ENCODE data around the gene NFE2. TPM values are rescaled to one million over a fixed set of nuclear protein-coding genes. Genes with fewer than 3 reads are reported as not detected.
"Not testable (repeated sequence)": the region's sequence is repeated elsewhere in the genome, so short reads cannot be mapped to it uniquely, and the experiment has no call there.

NFE2 gene
- total RNA-seq, 1 donor, result 9.4 TPM

DNA sequence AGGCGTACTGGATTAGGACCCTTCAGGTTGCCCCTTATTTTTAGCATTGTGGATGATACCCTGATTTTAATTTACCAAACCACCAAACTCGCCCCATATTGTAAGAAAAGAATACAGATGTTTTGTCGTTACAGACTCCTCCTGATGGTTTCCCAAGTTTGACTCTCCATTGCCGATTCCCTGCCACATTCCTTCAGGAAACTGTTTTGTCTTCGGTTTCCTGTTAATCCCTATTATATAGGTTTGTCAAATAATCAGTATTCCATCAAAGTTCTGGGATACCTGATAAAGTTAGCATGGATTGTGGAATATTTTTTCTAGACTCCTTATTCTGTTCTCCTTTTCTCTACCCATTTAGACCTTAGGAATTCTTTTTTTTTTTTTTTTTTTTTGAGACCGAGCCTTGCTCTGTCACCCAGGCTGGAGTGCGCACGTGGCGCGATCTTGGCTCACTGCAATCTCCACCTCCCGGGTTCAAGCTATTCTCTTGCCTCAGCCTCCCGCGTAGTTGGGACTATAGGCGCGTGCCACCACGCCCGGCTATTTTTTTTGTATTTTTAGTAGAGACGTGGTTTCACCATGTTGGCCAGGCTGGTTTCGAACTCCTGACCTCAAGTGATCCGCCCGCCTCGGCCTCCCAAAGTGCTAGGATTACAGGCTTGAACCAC, 24.8 kb upstream of the NFE2 start:
- Histone ChIP-seq H3K4me3 (ENCODE audit: low read length) (peak overlapping the region; percentile 96), H3K4me1 (ENCODE audit: insufficient read depth, low read length) (peaks cover 66% of the 10 kb centered on the region)
- H3K27me3 ChIP-seq (ENCODE audit: insufficient read depth, low read length); H3K9me3 ChIP-seq (ENCODE audit: low read depth, low read length): not testable (repeated sequence)

GRCh38 chr12:54324617-54325441, 24.0 kb upstream of the NFE2 start, which contains the start of gene COPZ1:
TSS of gene COPZ1 (plus strand) at chr12:54325131. CDS start at chr12:54325164, 33 bp downstream.
- Histone ChIP-seq H3K4me3 (ENCODE audit: low read length) (peak within 1 kb of the TSS; percentile 96), H3K27me3 (ENCODE audit: insufficient read depth, low read length) (no peaks in the 10 kb centered on the region), H3K4me1 (ENCODE audit: insufficient read depth, low read length) (peaks cover 59% of the 10 kb centered on the region), H3K9me3 (ENCODE audit: low read depth, low read length) (no peaks in the 10 kb centered on the region)

GRCh38 chr12:54321363-54321762, 20.5 kb upstream of the NFE2 start:
- H3K9me3 ChIP-seq (ENCODE audit: low read depth, low read length), result no peaks in the 10 kb centered on the region
- no peaks in the 10 kb centered on the region for H3K27me3 ChIP-seq (ENCODE audit: insufficient read depth, low read length)
- no peak overlapping the region for H3K4me3 ChIP-seq (ENCODE audit: low read length)
- peaks cover 43% of the 10 kb centered on the region for H3K4me1 ChIP-seq (ENCODE audit: insufficient read depth, low read length)

DNA sequence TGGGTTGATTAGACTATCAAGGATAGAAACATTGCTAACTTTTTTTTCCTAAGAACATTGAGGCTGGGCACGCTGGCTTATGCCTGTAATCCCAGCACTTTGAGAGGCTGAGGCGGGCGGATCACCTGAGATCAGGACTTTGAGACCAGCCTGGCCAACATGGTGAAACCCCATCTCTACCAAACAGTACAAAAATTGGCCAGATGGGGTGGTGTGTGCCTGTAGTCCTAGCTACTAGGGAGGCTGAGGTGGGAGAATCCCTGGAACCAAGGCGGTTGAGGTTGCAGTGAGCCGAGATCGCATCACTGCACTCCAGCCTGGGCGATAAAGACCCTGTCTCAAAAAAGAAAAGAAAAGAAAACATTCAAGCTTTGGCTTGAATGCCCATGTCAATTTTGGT, 11.5 kb upstream of the NFE2 start:
- H3K27me3 ChIP-seq (ENCODE audit: insufficient read depth, low read length); H3K9me3 ChIP-seq (ENCODE audit: low read depth, low read length); H3K4me3 ChIP-seq (ENCODE audit: low read length): not testable (repeated sequence)
- H3K4me1 ChIP-seq (ENCODE audit: insufficient read depth, low read length), result peaks cover 36% of the 10 kb centered on the region

DNA sequence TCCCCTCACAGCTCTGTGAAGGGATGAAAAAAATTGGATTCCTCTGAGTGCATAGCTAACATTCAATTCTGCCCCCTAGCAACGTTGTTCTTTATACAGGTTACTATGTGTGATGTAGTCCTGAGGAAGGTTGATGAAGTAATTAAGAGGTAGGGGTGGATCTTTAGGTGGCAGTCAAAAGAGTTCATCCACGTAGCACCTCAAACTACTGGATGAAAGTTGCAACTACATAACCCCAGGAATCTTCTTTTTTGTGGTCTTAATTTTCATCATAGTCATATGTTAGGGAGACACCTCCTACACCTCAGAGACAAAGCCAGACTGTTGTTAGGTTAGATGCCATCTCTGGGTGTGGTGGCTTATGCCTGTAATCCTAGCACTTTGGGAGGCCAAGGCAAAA, 10.2 kb upstream of the NFE2 start:
- H3K27me3 ChIP-seq (ENCODE audit: insufficient read depth, low read length), result no peaks in the 10 kb centered on the region
- peaks cover 40% of the 10 kb centered on the region for H3K4me1 ChIP-seq (ENCODE audit: insufficient read depth, low read length)
- no peaks in the 10 kb centered on the region for H3K9me3 ChIP-seq (ENCODE audit: low read depth, low read length)
- no peak overlapping the region for H3K4me3 ChIP-seq (ENCODE audit: low read length)

DNA sequence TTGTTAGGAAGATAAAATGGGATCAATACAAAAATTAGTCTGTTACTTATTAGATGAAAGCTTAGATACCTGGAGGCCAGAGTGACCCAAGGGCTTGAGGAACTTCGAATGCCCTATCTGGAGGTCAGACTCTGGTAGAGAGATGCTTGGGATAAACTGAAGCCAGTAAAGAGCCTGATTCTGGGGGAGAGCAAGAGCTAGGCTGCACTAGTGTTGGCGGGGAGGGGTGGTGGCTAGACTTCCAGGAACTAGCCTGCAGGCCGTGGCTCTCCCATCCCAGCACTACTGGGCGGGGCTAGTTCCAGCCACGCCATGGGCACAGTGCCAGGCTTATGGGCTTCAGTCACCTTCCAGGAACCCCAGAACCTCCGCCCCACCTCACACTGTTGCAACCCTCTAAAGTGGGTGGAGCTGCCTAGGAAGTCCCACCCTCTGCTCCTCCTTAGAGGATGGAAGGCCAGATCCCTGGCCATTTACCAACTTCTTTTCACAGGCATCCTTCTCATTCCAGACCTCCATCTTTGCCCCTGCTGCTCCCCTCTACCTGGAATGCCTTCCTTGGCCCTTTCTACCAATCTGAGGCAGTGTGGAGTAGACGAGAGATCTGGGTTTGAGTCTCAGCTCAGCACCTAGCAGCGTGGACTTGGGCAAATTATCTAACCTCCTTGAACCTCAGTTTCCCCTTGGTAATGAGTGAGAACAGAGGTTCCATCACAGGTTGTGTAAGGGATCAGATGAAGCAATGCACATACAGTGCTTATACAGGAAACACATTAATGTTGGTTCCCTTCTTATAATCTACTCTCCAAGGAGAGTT, 6.3 kb upstream of the NFE2 start:
- no peaks in the 10 kb centered on the region for H3K9me3 ChIP-seq (ENCODE audit: low read depth, low read length)
- peaks cover 5% of the 10 kb centered on the region for H3K27me3 ChIP-seq (ENCODE audit: insufficient read depth, low read length)
- no peak overlapping the region for H3K4me3 ChIP-seq (ENCODE audit: low read length)
- H3K4me1 ChIP-seq (ENCODE audit: insufficient read depth, low read length), result peaks cover 73% of the 10 kb centered on the region

GRCh38 chr12:54304187-54304810, 3.5 kb upstream of the NFE2 start:
- H3K4me3 ChIP-seq (ENCODE audit: low read length), result no peak overlapping the region
- H3K4me1 ChIP-seq (ENCODE audit: insufficient read depth, low read length), result peaks cover 88% of the 10 kb centered on the region
- H3K27me3 ChIP-seq (ENCODE audit: insufficient read depth, low read length), result peaks cover 9% of the 10 kb centered on the region
- H3K9me3 ChIP-seq (ENCODE audit: low read depth, low read length), result no peaks in the 10 kb centered on the region

DNA sequence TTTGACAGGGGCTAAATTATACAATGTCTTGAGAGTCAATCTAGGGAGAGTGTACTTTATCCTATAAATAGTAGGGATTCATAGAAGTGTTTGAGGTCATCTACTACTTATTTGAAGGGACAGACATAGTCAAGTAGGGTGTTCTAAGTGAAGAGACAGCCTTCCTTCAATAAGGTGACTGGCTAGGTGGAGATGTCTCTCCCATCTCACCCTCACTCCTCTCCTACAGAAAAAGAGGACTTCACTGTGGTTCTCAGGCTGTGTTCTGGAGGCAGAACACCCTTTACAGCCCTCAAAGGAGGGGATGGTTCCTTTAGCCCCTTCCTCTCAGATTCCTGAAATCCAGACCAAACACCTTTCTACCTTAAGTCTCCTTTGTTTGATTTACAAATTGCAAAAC, 2.8 kb upstream of the NFE2 start:
- peak overlapping the region; percentile 6 for H3K4me3 ChIP-seq (ENCODE audit: low read length)
- H3K27me3 ChIP-seq (ENCODE audit: insufficient read depth, low read length), result peaks cover 9% of the 10 kb centered on the region
- peaks cover 91% of the 10 kb centered on the region for H3K4me1 ChIP-seq (ENCODE audit: insufficient read depth, low read length)
- no peaks in the 10 kb centered on the region for H3K9me3 ChIP-seq (ENCODE audit: low read depth, low read length)

DNA sequence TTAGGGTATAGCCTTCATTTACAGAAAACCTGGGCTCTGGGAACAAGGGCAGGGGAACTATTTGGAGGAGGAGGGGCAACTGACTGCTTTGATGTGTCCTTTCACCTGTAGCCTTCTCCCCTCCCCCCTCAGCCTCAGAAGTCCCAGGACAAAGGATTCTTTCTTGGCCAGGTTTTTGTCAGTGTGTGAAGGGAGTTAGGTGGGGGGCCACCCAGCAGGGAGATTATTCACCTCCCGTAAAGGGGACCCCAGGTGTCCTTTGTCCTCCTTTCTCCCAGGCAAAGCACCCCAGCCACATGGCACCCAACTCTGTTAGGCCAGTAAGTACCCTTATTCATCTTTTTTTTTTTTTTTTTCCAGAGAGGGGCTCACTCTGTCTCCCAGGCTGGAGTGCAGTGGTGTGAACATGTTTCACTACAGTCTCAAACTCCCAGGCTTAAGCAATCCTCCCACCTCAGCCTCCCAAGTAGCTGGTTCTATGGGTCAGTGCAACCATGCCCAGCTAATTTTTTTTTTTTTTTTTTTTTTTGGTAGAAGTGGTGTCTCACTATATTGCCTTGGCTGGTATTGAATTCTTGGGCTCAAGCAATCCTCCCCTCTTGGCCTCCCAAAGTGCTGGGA, 723 bp upstream of the NFE2 start:
- Histone ChIP-seq H3K9me3 (ENCODE audit: low read depth, low read length) (no peaks in the 10 kb centered on the region), H3K4me1 (ENCODE audit: insufficient read depth, low read length) (peaks cover 88% of the 10 kb centered on the region), H3K4me3 (ENCODE audit: low read length) (peak overlapping the region; percentile 54), H3K27me3 (ENCODE audit: insufficient read depth, low read length) (peaks cover 9% of the 10 kb centered on the region)

DNA sequence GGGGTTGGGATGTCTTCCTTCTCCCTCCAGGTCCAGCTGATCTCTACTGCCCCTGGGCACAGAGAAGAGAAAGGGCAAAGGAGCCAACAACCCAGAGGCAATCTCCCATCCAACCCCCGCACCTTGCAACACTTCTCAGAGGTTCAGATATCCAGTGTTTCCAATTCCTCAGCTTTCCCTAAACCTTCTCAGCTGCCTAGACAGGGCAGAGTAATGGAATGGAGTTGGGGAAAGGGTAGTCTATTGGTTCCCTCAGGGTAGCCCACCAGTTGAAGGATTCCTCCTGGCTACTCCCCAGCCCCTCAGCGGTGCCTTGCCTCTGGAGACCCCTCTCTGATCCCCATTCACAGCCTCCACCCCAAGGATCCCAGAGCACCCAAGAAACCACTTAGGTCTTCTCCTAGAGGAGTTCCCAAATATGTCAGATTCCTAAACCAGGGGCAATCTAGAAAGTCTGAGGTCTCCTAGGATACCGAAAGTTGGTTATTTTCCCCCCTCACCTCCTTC, 537 bp downstream of the NFE2 start:
- no peaks in the 10 kb centered on the region for H3K9me3 ChIP-seq (ENCODE audit: low read depth, low read length)
- peaks cover 88% of the 10 kb centered on the region for H3K4me1 ChIP-seq (ENCODE audit: insufficient read depth, low read length)
- peak overlapping the region; percentile 54 for H3K4me3 ChIP-seq (ENCODE audit: low read length)
- H3K27me3 ChIP-seq (ENCODE audit: insufficient read depth, low read length), result peaks cover 9% of the 10 kb centered on the region

GRCh38 chr12:54299515-54300224, 1.1 kb downstream of the NFE2 start:
- peaks cover 9% of the 10 kb centered on the region for H3K27me3 ChIP-seq (ENCODE audit: insufficient read depth, low read length)
- H3K4me3 ChIP-seq (ENCODE audit: low read length), result peak overlapping the region; percentile 54
- peaks cover 88% of the 10 kb centered on the region for H3K4me1 ChIP-seq (ENCODE audit: insufficient read depth, low read length)
- no peaks in the 10 kb centered on the region for H3K9me3 ChIP-seq (ENCODE audit: low read depth, low read length)

DNA sequence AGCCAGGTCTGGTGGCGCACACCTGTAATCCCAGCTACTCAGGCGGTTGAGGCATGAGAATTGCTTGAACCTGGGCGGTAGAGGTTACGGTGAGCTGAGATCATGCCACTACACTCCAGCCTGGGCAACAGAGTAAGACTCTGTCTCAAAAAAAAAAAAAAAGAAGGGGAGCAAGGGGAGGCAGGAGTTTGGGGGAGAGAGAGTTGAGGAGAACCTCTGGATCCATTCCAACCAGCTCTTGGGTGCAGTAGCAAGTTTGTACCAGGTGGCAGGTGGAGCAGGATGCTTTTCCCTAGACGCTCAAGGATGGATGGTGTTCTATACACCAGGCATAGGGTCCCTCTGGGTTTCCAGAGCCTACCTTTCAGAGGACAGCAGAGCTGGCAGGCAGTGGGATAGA, 1.9 kb downstream of the NFE2 start:
- peaks cover 9% of the 10 kb centered on the region for H3K27me3 ChIP-seq (ENCODE audit: insufficient read depth, low read length)
- peaks cover 88% of the 10 kb centered on the region for H3K4me1 ChIP-seq (ENCODE audit: insufficient read depth, low read length)
- no peaks in the 10 kb centered on the region for H3K9me3 ChIP-seq (ENCODE audit: low read depth, low read length)
- peak overlapping the region; percentile 54 for H3K4me3 ChIP-seq (ENCODE audit: low read length)

DNA sequence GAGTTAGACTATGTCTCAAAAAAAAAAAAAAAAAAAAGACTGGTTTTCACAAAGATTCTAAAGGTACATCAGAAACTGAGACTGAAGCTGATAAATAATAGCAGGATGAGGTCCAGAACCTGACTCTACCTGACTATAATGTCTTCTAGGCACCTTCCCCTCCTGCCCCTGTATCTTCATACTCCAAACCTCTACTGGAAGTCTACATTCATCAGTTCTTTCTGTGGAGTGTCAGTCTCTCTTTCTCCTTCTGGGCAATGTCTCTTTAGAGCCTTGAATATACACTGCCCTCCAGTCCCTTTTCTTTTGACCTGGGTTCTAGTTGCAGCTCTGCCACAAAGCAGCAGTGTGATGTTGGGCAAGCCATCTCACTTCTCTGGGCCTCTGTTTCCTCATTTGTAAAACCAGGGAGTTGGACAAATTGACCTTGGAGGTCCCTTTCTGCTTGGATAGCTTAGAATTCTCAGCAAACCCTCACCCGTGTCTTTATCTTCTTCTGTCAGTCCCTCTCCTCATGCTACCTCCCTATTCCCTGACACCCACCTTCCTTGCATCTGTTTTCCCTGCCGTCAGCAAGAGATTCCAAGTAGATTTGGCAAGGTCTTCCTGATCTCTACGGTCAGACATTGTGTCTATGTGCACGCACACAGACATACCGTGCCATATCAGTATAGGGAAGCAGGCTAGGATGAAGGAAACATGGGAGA, 4.3 kb downstream of the NFE2 start:
- H3K4me1 ChIP-seq (ENCODE audit: insufficient read depth, low read length), result peaks cover 88% of the 10 kb centered on the region
- peaks cover 4% of the 10 kb centered on the region for H3K27me3 ChIP-seq (ENCODE audit: insufficient read depth, low read length)
- H3K9me3 ChIP-seq (ENCODE audit: low read depth, low read length), result no peaks in the 10 kb centered on the region
- H3K4me3 ChIP-seq (ENCODE audit: low read length), result peak overlapping the region; percentile 34

All from mononuclear cell (primary cell).